OCI-M1 (cell line): ENCODE data around the gene HDAC11.
A peak's percentile ranks its signal among the peaks of the same experiment; 100 is the strongest.
"Not testable (repeated sequence)": the region's sequence is repeated elsewhere in the genome, so short reads cannot be mapped to it uniquely, and the experiment has no call there.

Source experiments
- DNase-seq: peaks from one replicate; lab custom pipeline; 2025; lab: John Stamatoyannopoulos, UW

Gene HDAC11

GRCh38 chr3:13479582-13480339 lies at the start of gene HDAC11:
TSS of gene HDAC11 (plus strand) at chr3:13480306. CDS start at chr3:13480348, 42 bp downstream.
- DNase-seq: peak; percentile 96

GRCh38 chr3:13430411-13430875 lies 49.7 kb upstream of the HDAC11 start:
- not testable (repeated sequence) for DNase-seq

- no peak for DNase-seq
These were observed 48.0 kb upstream of the HDAC11 start for GRCh38 chr3:13432093-13432492.

- no peak for DNase-seq
These were observed 46.2 kb upstream of the HDAC11 start for GRCh38 chr3:13433912-13434311.

- not testable (repeated sequence) for DNase-seq
These were observed 43.9 kb upstream of the HDAC11 start for GRCh38 chr3:13436213-13436612.

GRCh38 chr3:13440204-13440817 lies 39.8 kb upstream of the HDAC11 start:
- no peak for DNase-seq

- not testable (repeated sequence) for DNase-seq
These were observed 37.2 kb upstream of the HDAC11 start for GRCh38 chr3:13442882-13443281.

GRCh38 chr3:13451301-13451673 lies 28.8 kb upstream of the HDAC11 start:
- DNase-seq: no peak

GRCh38 chr3:13452490-13453335 lies 27.4 kb upstream of the HDAC11 start:
- peak; percentile 84 for DNase-seq

- peak; percentile 18 for DNase-seq
These were observed 24.5 kb upstream of the HDAC11 start for GRCh38 chr3:13455644-13456043.

- no peak for DNase-seq
These were observed 22.5 kb upstream of the HDAC11 start for GRCh38 chr3:13457593-13457992.

- DNase-seq: peak; percentile 19
These were observed 20.3 kb upstream of the HDAC11 start for GRCh38 chr3:13459605-13460340.

- no peak for DNase-seq
These were observed 19.8 kb upstream of the HDAC11 start for GRCh38 chr3:13460341-13460736.

- peak; percentile 79 for DNase-seq
These were observed 18.7 kb upstream of the HDAC11 start for GRCh38 chr3:13461169-13462124.

- DNase-seq: no peak
These were observed 17.9 kb upstream of the HDAC11 start for GRCh38 chr3:13462125-13462629.

GRCh38 chr3:13462822-13463221 lies 17.3 kb upstream of the HDAC11 start:
- DNase-seq: no peak

GRCh38 chr3:13463618-13464400 lies 16.3 kb upstream of the HDAC11 start:
- DNase-seq: no peak

GRCh38 chr3:13465236-13465873 lies 14.8 kb upstream of the HDAC11 start:
- no peak for DNase-seq

GRCh38 chr3:13466781-13467180 lies 13.3 kb upstream of the HDAC11 start:
- no peak for DNase-seq
